Subcutaneous abdominal adipose tissue (tissue), 5 donors: ENCODE measurements around the gene SLC30A3.

Experiments used
- H3K27ac ChIP-seq: one replicate; pipeline ENCODE4 v1.7.0; 2013; ENCODE audit warnings: low read depth, mild to moderate bottlenecking, inconsistent platforms, low read length, moderate library complexity
- H3K27me3 ChIP-seq, 5 donors: one replicate each; pipeline ENCODE4 v1.7.0; 2013; ENCODE audit warnings: low read length in 5 of 5, inconsistent platforms in 1 of 5; ENCODE audit not compliant: control insufficient read depth in 5 of 5, insufficient read depth in 4 of 5
- H3K36me3 ChIP-seq, 5 donors: one replicate each; pipeline ENCODE4 v1.7.0; 2013; ENCODE audit warnings: low read length in 5 of 5; ENCODE audit not compliant: control insufficient read depth in 5 of 5, insufficient read depth in 5 of 5
- H3K4me1 ChIP-seq, 5 donors: one replicate each; pipeline ENCODE4 v1.7.0; 2013; ENCODE audit warnings: low read length in 5 of 5, mild to moderate bottlenecking in 3 of 5, moderate library complexity in 1 of 5; ENCODE audit not compliant: control insufficient read depth in 5 of 5, insufficient read depth in 5 of 5
- H3K4me3 ChIP-seq, 5 donors: one replicate each; pipeline ENCODE4 v1.7.0; 2013; ENCODE audit warnings: low read length in 5 of 5, low read depth in 1 of 5
- H3K9ac ChIP-seq, 5 donors: one replicate each; pipeline ENCODE4 v1.7.0; 2013; ENCODE audit warnings: low read length in 5 of 5, mild to moderate bottlenecking in 4 of 5, moderate library complexity in 3 of 5
- H3K9me3 ChIP-seq, 5 donors: one replicate each; pipeline ENCODE4 v1.7.0; 2013; ENCODE audit warnings: low read length in 5 of 5; ENCODE audit not compliant: control insufficient read depth in 5 of 5
- donor health status: healthy.
- donor health status: healthy.
- donor health status: healthy.
- donor health status: healthy.
- donor health status: healthy.

Gene SLC30A3

GRCh38 chr2:27211241-27211942 is 51.5 kb downstream of the SLC30A3 start:
- peak overlapping the region; percentile 94 for H3K27ac ChIP-seq
- H3K4me1 ChIP-seq: peaks cover 5 to 59% (median 55%) of the 10 kb centered on the region in 5 donors
- H3K9me3 ChIP-seq: no peaks in the 10 kb centered on the region
- H3K9ac ChIP-seq: peak overlapping the region; percentile 89 to 97 (median 94)
- no peaks in the 10 kb centered on the region for H3K27me3 ChIP-seq
- H3K36me3 ChIP-seq: peaks cover 3 to 35% (median 26%) of the 10 kb centered on the region in 5 donors
- peak overlapping the region; percentile 89 to 99 (median 93) for H3K4me3 ChIP-seq

- peaks cover 5 to 68% (median 62%) of the 10 kb centered on the region in 5 donors for H3K4me1 ChIP-seq
- H3K27ac ChIP-seq: peak overlapping the region; percentile 94
- peaks cover 0 to 41% (median 37%) of the 10 kb centered on the region in 5 donors for H3K36me3 ChIP-seq
- no peaks in the 10 kb centered on the region for H3K9me3 ChIP-seq
- peak overlapping the region in 2 of 5 donors; percentile 12 to 35 for H3K4me3 ChIP-seq
- peak overlapping the region in 2 of 5 donors; percentile 32 to 68 for H3K9ac ChIP-seq
- H3K27me3 ChIP-seq: no peaks in the 10 kb centered on the region
These were observed 53.0 kb downstream of the SLC30A3 start for GRCh38 chr2:27209621-27210401.

DNA sequence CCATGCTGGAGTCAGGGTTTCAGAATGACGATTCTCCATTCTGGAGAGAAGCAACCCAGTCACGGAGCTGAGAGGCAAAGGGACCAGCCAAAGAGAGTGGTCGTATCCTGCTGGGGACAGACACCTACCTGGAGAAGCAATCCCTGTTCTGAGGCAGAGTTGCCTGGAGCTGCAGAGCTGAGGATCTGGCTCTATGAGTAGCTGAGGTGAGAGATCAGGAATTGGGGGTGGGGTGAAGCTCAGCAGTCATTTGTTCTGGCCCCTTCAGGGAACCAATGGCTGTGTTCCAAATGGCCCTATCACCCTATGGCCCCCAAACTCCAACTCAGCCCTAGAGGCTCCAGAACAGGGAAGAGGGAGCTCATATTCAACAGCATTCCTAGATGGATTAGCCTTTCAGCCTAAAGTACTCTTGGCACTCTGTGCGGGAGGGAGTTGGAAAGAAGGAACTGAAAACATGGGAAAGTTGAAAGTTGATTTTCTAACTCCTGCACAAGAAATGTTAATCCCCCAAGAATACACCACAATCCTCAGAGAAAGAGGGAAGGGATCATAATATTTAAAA is 54.3 kb downstream of the SLC30A3 start:
- no peaks in the 10 kb centered on the region for H3K27me3 ChIP-seq
- peaks cover 0 to 53% (median 49%) of the 10 kb centered on the region in 5 donors for H3K36me3 ChIP-seq
- H3K4me1 ChIP-seq: peaks cover 5 to 68% (median 62%) of the 10 kb centered on the region in 5 donors
- peak overlapping the region in 1 of 5 donors; percentile 32 for H3K9ac ChIP-seq
- peak overlapping the region; percentile 94 for H3K27ac ChIP-seq
- H3K4me3 ChIP-seq: peak overlapping the region in 3 of 5 donors; percentile 12 to 35 (median 19)
- H3K9me3 ChIP-seq: no peaks in the 10 kb centered on the region

DNA sequence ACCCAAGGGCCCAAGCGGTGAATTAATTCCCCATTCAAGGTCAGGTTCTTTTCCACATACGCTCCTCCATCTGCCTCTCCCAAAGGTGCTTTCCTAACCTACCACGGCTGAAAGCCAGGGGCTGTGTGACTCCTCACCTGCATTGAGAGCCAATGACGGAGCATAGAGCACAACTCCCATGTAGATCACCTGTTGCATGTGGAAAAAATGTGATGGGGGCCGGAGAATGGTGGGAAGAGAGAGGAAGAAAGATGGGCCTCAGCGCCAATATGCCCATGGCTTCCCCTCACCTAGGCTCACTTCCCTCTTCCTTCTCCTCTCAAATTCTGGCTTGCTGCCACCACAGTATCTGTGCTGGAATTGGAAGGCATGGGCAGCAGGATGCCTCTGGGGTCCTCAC is 56.5 kb downstream of the SLC30A3 start:
- H3K36me3 ChIP-seq: peaks cover 8 to 74% (median 71%) of the 10 kb centered on the region in 5 donors
- H3K9me3 ChIP-seq: no peaks in the 10 kb centered on the region
- peak overlapping the region in 1 of 5 donors; percentile 13 for H3K4me3 ChIP-seq
- no peaks in the 10 kb centered on the region for H3K27me3 ChIP-seq
- H3K4me1 ChIP-seq: peaks cover 4 to 57% (median 48%) of the 10 kb centered on the region in 5 donors
- peak overlapping the region in 1 of 5 donors; percentile 14 for H3K9ac ChIP-seq
- no peak overlapping the region for H3K27ac ChIP-seq

DNA sequence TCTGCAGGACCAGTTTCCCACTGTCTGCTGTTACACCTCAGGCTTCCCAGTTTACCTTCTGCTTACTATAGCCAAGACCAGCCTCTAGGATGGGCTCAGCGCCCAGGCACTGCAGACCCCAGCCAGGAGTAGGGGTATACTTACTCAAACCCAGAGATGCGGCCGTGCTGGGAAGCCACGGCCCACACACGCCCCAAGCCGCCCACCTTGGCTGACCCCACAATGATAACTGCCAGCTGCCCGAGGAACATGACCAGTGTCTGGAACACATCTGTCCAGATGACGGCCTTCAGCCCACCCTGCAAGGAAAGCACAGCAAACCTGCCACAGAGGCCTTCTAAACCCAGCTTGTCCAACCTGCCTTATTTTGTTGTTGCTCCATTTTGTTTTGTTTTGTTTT is 57.6 kb downstream of the SLC30A3 start:
- peaks cover 8 to 85% (median 81%) of the 10 kb centered on the region in 5 donors for H3K36me3 ChIP-seq
- H3K4me3 ChIP-seq: no peak overlapping the region
- H3K9me3 ChIP-seq: no peaks in the 10 kb centered on the region
- H3K27me3 ChIP-seq: no peaks in the 10 kb centered on the region
- no peak overlapping the region for H3K27ac ChIP-seq
- H3K4me1 ChIP-seq: peaks cover 3 to 48% (median 41%) of the 10 kb centered on the region in 5 donors
- H3K9ac ChIP-seq: no peak overlapping the region

- H3K36me3 ChIP-seq: peaks cover 8 to 92% (median 87%) of the 10 kb centered on the region in 5 donors
These were observed 58.3 kb downstream of the SLC30A3 start for GRCh38 chr2:27204566-27204965.

GRCh38 chr2:27203741-27204140 is 59.1 kb downstream of the SLC30A3 start:
- Histone ChIP-seq H3K27ac (no peak overlapping the region), H3K4me1 (peaks cover 0 to 42% (median 33%) of the 10 kb centered on the region in 5 donors), H3K9me3 (no peaks in the 10 kb centered on the region), H3K27me3 (no peaks in the 10 kb centered on the region), H3K4me3 (no peak overlapping the region), H3K9ac (no peak overlapping the region), H3K36me3 (peaks cover 8 to 96% (median 91%) of the 10 kb centered on the region in 5 donors)

More at GRCh38 chr2:27204566-27204965, 58.3 kb downstream of the SLC30A3 start:
- Histone ChIP-seq H3K27me3 (no peaks in the 10 kb centered on the region), H3K4me3 (no peak overlapping the region), H3K27ac (no peak overlapping the region), H3K9me3 (no peaks in the 10 kb centered on the region), H3K4me1 (peaks cover under 1 to 42% (median 37%) of the 10 kb centered on the region in 5 donors), H3K9ac (no peak overlapping the region)
